ENCODE measurements around the gene GGA1.

The GGA1 gene

DNA sequence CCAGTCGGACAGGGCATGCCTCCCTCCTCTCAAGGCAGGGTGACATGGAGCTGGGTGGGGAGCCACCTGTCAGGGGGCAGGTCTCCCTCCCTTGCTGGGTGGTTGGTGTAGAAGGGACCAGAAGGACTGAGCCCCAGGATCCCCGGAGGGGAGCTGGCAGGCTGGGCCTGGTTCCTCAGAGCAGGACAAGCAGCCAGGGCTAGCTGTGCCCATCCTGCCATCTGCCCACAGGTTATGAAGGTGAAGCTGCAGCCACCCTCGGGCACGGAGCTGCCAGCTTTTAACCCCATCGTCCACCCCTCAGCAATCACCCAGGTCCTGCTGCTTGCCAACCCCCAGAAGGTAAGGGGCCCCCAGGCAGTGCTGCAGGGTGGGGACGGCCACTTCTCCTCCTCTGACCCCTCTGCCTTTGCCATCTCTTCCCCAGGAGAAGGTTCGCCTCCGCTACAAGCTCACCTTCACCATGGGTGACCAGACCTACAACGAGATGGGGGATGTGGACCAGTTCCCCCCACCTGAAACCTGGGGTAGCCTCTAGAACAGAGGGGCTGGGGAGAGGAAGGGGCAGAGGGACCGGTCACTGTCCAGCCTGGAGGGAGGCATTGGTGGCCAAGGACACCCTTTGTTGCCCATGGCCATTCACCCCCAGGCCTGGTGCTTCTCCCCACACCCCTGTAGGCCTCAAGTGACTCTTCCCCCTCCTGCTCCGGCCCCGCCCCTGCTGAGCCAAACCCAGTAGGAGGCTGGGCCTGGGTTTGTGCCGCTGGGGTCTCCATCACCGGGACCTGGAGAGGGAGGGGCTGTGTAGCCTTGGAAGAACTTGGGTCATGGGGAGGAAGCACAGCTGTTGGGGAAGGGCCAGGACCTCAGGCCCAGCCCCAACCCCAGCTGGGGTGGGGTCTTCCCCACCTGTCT is 23.8 kb downstream of the GGA1 start:
- DNase-seq, result no peak

DNA sequence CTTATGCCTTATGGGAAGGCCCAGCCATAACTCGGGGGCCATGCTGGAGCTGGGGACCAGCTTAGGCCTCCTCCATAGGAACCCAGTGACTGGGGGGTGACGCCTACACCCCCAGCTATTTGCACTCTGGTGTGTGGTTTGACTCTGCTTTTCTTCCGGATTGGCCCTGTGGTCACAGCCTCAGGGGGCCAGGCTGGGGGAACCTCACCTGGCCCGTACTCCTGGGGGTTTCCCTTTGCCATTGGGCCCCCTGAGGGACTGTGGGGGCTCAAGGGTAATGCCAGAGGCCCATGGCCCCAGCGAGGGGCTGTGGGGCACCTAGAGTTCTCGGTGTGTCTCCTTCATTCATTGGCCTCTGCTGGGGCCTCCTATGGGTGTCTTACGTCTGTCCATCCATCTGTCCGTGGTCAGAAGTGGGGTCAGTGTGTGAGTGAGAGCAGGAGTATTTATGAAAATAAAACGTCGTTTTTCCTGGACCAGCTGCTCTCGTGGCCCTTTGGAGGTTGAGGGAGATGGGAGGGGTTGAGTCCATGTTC is 24.5 kb downstream of the GGA1 start:
- DNase-seq, result no peak

DNA sequence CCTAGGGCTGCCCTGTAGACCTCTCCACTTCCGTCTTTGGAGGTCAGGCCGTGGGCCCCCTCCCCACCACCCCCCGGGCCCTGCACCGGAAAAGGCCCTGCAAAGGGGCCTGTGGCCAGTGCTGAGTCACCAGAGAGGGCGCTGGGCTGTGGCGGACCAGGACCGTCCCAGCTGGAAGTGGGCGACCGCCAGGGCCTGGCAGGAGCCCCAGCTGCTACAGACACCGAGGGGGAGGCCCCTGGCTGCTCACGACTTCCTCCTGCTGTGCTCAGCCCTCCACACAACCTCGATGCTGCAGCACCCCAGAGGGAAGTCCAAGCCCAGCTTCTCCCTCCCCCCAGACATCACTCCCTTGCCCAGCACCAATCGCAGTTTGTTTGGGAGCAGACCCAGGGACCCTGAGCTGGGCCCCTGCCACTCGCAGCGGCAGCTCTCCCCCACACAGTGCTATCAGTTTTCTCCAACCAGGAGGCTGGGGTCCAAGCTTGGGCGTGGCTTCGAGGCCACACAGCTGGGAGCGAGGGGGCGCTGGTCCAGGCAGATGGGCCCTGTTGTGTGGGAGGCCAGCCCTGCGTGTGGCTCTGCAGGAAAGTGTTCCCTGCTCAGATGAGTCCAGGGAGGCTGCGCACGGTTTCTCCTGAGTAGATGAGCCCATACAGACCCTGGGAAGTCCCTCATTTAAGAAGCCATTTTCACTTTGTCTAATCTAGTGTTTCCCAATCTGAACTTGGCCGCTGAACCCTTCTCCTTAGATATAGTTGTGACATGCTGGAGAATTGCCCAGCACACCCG is 25.2 kb downstream of the GGA1 start:
- DNase-seq, result peak; percentile 88

DNA sequence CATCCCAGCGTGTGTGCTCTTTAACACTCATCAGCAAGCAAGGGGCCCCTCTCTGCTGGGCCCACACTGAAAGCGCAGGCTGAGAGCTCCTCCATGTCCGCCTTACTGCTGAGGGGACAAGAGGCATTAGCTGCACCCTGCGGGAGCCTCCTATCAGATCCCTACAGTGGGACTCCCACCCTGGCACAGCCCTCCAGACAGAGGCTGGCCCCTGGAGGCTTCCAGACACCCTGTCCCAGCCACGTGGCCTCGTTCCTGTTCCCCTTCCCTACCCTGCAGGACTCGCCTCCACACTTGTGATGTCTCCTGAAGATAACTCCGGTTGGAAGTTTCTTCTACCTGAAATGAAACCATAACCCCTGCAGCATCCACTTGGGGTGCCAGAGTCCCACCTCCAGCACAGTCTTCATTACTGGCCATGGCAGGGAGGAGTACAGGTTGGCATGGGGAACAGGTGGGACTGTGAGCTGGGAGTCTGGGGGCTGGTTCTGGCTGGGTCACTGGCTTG is 25.8 kb downstream of the GGA1 start:
- no peak for DNase-seq

DNA sequence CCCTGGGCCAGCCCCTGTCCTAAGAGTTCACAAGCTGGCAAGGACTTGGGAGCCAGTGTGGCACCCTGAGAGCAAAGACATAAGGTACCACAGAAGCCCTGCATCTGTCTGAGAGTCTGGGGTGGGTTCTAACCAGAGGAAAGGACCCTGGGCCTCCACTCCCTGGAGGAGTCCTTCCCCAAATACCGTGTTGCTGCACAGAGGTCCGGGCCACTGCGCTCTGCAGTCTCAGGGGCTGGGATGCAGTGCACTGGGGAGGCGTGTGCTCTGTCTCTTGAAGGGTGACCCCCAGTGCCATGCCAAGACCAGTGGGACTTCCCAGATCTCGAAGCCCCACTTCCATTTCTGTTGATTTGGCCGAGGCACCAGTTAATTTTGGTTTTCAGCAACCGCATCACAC is 26.5 kb downstream of the GGA1 start:
- DNase-seq, result no peak

DNA sequence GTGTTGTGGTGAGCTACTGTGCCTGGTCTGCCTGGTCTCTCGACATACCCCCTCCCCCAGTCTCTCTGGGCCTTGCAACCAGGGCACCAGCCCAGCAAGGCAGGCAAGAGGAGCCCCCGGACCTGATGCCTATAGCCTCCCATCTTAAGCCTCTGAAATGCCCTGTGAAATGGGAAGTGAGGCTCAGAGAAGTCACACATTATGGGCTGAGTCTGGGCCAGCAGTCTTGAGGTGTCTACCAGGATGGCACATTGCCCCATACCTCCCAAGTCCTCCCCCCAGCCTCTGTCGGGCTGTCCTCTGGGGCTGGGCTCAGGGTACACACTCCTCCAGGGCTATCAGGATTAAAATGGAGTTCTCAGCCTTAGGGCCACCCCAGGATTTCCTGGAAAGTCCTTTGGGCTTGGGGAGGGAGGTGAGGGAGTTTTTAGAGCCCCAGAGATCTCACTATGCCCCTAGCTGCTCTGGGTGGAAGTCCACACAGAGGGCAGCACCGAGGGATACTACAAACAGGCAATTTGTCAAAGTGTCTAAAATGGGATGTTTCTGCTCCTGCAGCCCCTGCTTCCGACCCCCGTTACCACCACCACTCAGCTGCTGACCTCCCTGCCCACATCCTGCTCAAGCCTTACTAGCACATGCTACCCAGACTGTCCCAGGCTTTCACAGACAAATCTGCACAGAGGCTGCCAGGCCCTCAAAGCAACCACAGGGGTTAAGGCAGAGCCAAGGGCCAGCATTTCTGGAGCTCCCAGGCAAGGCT is 27.7 kb downstream of the GGA1 start:
- DNase-seq, result no peak

DNA sequence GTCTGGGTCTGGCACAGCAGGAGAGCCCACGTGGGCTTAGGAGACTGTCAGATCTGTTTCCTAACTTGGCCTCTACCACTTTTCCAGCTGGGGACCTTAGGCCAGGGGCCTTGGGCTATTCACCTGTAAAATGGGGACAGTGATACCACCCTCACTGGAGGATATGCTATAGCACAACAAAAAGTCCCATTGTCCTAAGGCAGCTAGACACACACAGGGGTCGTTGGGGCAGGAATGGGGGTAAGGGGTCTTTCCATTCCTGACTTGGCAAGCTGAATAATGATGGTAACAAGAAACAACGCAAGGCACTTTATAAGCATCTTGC is 28.3 kb downstream of the GGA1 start:
- no peak for DNase-seq

DNA sequence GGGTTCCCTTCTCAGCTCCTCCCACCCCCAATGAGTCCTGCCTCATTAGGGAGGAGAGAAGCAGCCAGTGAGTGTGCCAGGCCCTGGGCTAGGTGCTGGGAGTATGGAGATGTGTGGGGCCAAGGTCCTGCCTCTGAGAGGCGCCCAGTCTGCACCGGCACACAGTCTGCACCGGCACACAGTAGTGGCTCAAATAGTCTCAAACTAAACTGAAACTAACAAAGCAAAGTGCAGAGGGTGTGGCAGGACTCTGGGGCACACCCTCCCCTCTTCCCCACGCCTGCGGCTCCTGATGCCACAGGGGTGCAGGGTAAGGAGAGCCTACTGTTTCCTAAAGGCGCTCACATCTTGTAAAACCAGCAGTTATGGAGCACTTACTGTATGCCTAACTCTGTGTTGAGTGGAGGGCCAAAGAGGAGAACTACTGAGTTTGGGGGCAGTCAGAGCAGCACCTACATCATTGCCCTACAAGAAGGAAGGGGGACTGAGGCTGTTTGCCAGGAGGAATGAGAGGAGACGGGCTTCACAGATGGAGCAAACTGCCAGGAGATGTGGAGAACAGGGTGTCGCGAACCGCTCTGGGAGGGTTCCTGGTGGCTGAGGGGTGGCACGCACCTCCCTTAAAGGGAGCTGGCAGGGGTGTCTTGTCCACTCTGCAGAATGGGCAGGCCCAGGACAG is 29.9 kb downstream of the GGA1 start:
- DNase-seq, result no peak

DNA sequence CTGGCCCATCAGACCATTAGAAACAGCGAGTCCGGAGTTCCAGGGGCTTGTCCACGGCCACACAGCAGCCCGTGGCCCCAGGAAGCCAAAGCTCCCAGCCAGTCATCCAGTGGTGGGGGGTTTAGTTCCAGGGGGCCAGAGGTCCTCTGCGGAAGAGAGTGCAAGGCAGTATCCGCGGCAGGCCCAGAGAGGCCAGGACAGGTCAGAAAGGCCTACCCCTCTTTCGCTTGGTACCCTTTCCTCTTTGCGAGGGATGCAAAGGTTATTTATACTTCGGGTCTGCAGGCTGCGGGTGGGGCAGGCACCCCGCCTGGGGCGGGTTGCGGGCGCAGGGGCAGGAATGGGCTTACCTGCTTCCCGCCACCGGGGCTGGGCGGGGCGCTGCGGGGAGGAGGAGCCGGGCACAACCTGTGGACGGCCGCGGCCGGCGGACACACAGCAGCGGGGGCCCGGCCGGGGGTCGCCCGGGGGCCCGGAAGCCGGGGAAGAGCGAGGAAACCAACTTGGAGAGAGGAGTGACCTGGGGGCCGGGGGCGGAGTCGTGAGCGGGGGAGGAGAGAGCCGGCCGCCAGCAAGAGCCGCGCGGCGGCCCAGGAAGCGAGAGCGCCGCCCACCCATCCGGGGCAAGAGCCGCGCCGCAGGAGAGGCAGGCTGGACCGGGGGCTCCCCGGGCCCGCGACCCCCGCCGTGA is 30.6 kb downstream of the GGA1 start, which contains the start of gene SH3BP1:
Gene SH3BP1, plus strand, starts transcription at position 600 of the 691 bp plus-strand sequence. CDS start 119 bp downstream, outside the sequence.
- DNase-seq, result peak; percentile 32

DNA sequence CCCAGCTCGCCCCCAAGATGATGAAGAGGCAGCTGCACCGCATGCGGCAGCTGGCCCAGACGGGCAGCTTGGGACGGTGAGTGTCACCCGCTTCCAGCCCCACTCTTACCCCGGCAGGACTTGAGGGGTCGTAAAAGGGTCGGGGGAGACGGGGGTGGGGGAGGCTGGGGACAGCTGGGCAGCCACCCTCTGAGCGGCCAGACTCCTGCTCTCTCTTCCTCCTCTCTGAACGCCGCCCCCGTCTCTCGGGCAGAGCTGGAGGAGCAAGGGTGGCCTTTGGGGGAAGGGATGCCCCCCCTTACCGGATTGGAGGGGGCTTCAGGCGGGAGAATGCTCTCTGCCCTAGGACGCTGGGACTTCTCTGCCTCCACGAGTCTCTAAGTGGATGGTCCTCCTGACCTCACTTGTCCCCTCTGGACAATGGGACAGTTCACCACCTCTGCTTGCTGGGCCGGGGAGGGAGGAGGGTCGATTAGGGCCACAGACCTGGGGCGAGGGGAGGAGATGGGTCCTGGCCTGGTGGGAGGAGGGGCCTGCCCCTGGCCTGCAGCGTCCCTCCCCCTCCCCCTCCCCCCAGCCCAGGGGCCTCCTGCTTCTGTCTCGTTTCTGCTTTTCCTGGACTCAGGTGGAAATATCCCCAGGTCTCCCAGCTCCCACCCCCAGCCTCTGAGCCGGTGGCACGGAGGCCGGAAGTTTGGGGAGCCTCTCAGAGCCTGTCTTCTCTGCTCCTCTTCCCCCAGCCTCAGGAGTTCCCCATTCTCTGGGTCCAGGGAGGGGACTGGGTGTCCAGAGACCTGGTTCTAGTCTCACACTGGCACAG is 31.3 kb downstream of the GGA1 start:
- DNase-seq, result no peak

DNA sequence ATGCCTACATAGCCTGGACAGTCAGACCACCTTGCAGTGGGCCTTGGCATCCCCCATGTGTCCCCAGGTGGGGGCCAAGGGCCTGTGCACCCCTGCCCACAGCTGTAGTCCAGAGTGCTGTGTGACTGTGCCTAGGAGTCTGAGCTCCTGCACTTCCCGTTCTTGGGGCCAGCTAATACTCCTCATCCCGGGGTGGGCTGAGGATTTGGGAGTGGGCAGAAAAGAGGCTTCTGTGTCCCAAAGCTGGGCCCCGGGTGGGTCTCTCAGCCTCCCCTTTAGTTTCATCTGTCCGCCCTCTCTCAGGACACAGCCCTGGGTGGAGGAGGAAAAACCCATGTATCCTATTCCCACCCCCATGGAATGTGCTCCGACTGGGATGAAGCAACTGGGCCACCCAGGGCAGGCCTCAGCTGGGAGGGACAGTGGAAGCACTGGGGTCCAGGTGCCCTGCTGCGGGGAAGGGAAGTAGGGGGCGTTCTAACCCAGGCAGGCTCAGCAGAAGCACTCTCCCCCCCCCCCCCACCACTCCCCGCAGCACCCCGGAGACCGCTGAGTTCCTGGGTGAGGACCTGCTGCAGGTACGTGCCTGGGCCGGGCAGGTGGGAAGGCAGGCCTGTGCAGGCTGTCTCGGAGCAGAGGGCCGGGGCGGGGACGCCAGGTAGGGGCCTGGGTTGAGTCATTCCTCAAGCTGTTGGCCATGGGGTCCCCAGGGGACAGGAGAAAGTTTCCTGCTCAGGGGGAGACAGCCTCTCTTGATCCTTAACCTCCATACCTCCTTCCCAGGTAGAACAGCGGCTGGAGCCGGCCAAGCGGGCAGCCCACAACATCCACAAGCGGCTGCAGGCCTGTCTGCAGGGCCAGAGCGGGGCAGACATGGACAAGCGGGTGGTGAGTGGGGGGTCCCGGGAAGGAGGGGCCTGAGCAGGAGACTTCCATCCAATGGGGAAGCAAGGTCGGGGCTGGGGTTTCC is 32.2 kb downstream of the GGA1 start:
- DNase-seq, result no peak

DNA sequence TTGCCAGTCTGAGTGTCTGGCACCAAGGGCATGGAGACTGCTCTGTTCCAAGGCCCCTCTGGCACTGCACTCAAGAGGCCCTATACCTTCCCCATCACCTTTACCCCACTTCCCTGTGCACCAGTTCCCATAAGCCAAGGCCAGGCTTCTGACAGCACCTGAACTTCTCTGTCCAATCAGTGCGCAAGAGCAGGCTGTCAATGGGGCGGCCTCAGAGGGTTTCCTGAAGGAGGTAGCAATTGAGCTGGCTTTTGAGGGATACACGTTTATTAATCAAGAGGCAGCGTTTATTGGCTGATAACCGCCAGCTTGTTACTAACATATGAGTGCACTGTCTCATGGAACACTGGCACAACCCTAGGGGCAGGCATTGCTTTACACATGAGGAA is 32.9 kb downstream of the GGA1 start:
- DNase-seq, result no peak

DNA sequence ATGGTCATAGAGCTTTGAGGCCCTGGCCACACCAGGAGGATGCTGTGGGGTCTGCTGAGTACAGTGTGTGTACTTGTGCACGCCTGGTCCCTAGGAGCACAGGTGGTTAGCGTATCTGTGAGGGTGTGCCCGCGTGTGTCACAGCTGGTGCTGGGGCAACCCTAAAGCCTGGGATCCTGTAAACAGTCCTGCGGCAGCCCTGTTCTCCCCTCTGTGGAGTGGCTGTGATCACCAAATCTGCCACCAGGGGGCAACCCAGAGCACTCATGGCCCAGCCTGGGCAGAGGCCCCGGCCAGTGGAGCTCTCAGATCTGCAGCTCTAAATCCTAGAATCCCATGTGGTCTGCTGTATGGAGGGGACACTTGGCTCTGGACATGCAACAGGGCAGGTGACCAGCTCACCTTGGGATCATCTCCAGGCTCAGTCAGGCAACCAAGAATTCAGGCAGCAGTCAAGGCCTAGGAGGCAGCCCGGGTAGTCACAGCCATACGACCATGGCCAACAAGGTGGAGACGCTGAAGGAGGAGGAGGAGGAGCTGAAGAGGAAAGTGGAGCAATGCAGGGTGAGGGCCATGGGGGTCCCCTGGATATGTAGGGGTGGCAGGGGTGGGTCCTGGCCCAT is 34.7 kb downstream of the GGA1 start:
- peak; percentile 59 for DNase-seq

DNA sequence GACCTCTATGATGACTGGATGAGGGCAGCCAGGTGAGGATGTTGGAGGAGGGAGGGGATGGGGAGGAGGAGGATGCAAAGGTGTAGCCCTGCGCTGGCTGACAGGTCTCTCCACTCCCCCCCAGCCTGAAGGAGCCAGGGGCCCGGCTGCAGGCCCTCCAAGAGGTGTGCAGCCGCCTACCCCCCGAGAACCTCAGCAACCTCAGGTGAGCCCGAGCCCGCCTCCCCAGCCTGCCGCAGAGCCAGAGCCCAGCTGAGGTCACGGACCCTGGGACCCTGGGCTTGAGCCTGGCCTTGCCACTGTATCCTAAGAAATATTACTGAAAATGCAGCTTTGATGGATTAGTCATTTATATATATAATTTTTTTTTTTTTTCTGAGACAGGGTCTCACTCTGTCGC is 38.7 kb downstream of the GGA1 start:
- DNase-seq, result no peak

DNA sequence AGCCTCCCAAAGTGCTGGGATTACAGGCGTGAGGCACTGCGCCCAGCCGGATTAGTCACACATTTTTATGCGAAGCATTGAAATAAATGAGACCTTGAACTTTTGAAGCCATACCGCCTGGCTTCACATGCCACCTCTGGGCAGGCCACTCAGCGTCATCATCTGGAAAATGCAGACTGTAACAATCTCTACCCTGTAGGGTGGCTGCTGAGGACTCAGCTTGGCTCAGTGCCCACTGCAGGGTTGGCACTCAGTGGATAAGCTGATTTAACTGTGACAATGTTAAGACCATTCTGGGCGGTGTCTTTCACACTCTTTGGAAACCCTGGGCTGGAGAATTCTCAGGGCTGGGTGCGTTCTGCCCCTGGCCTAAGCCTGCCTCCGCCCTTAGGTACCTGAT is 39.3 kb downstream of the GGA1 start:
- DNase-seq, result no peak

DNA sequence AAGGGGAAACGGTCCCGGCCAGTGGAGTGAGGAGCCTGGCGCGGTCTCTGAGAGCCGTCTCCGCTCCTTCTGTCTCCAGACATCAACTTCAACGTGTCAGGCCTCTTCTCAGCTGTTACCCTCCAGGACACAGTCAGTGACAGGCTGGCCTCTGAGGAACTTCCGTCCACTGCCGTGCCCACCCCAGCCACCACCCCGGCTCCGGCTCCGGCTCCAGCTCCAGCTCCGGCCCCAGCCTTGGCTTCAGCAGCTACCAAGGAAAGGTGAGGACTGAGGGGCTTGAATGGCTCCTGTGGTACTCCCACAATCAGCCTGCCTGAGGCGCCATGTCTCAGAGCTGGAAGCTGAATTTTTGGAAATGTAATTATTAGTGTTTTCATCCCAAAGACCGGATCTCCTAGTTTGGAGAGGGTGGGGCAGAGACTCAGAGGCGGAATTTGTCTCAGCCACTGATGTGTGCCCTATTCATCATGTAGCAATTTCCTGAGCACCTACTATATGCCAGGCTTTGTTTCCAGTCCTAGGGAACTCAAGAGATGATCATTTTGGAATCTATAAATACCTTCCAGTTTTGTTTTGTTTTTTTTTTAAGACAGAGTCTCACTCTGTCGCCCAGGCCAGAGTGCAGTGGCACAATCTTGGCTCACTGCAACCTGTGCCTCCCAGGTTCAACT is 42.0 kb downstream of the GGA1 start:
- DNase-seq, result no peak

DNA sequence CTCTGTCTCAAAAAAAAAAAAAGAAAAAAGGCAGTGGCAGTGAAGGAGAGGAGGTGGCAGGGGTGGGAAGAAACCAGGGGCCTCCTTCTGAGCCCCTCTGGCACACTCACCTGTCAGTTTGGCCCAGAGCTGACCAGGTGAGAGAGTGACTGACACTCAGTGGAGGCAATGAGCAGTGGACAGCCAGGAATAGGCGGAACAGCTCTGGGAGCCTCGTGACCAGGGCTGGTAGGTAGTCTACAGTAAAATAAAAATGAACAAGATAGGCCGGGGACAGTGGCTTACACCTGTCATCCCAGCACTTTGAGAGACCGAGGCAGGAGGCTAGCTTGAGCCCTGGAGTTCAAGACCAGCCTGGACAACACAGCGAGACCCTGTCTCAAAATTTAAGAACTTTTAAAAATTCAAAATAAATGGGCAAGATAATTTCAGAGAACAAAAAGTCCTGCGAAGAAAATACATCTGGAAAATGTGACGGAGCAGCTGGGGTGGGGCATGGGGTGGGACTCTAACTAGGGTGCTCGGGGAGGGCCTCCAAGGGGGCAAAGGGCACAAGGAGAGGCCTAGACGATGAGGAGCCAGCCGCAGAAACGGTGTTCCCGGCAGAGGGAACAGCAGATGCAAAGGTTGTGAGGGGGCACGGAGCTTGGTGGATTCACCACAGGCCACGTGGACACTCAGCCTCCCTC is 46.1 kb downstream of the GGA1 start:
- no peak for DNase-seq

DNA sequence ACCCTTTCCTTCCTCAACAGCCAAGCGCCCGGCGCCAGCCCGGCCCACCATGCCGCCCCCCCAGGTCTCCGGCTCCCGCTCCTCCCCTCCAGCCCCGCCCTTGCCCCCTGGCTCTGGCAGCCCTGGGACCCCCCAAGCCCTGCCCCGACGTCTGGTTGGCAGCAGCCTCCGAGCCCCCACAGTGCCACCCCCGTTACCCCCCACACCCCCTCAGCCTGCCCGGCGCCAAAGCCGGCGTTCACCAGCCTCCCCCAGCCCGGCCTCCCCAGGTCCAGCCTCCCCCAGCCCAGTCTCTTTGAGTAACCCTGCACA is 46.6 kb downstream of the GGA1 start:
- DNase-seq, result no peak

All from fibroblast of skin of right quadriceps (primary cell).